HCT116 (cell line): ENCODE data around the gene BBX. TPM values are rescaled to one million over a fixed set of nuclear protein-coding genes. Genes with fewer than 3 reads are reported as not detected.
A peak's percentile ranks its signal among the peaks of the same experiment; 100 is the strongest.

ENCODE experiments used
- ATAC-seq: fragments of 200-7000 bp; cut with Tn5 transposase; 2 replicates; pipeline ENCODE4 v1.9.1; 2020; ENCODE audit warnings: mild to moderate bottlenecking, moderate library complexity
- BruUV-seq: library from RNA; stranded (reverse); fragments of 400-500 nt; replicated peaks from 2 replicates; lab custom pipeline; 2021; lab: Mats Ljungman, UMichigan
- CTCF ChIA-PET: fragments of 300-600 bp; sonication (Branson Sonifier 250); formaldehyde crosslinking; loops from one replicate; lab custom pipeline; 2021; ENCODE audit warnings: antibody characterized with exemption; lab: Charles Lee
- POLR2A ChIA-PET: fragments of 300-600, 350-600 bp; sonication (Branson Sonifier 250); formaldehyde crosslinking; loops from one replicate; lab custom pipeline; 2021; ENCODE audit warnings: antibody characterized with exemption; lab: Charles Lee
- RAD21 ChIA-PET, 2 experiments: fragments of 300-600 bp; sonication (Branson Sonifier 250); formaldehyde crosslinking; loops; one replicate each; lab custom pipeline; 2023; ENCODE audit warnings: low total read pairs in 2 of 2; ENCODE audit not compliant: uncharacterized antibody in 2 of 2, unreplicated experiment in 2 of 2, low non-redundant PET in 1 of 2; lab: Charles Lee
- DNase-seq: peaks from one replicate; pipeline ENCODE4 v3.0.0-alpha.2; 2010; ENCODE audit warnings: low read depth, low spot score
- H2AFZ ChIP-seq: fragments of 200-600 bp; shearing (Covaris generic), sonication (generic); 2 replicates; pipeline ENCODE4 v1.6.1; 2017; ENCODE audit warnings: low read depth, mixed run types, mixed read lengths, antibody characterized with exemption, low read length; ENCODE audit not compliant: poor library complexity, severe bottlenecking
- H3K27ac ChIP-seq: 2 replicates; pipeline ENCODE4 v1.5.1; 2012; ENCODE audit warnings: low read depth, low read length
- H3K27me3 ChIP-seq: fragments of 200-600 bp; sonication (generic); 2 replicates; pipeline ENCODE4 v1.6.1; 2016; ENCODE audit warnings: mixed run types, low read length, mixed read lengths; ENCODE audit not compliant: insufficient read depth
- H3K36me3 ChIP-seq, 2 experiments: fragments of 200-500 bp in 1 of 2; fragments of 200-600 bp in 1 of 2; sonication (Bioruptor generic) in 1 of 2; sonication (generic) in 1 of 2; 2 replicates each; pipeline versions ENCODE4 v1.5.1 to v1.6.1; 2014 to 2016; ENCODE audit warnings: low read length in 2 of 2, inconsistent platforms in 1 of 2, mixed read lengths in 1 of 2, mixed run types in 1 of 2; ENCODE audit not compliant: insufficient read depth in 2 of 2, control insufficient read depth in 1 of 2
- H3K4me1 ChIP-seq, 2 experiments: fragments of 200-600 bp in 1 of 2; sonication (generic) in 1 of 2; 2 replicates each; pipeline versions ENCODE4 v1.5.1 to v1.6.1; 2012 to 2017; ENCODE audit warnings: low read length in 2 of 2, inconsistent platforms in 1 of 2, mild to moderate bottlenecking in 1 of 2, mixed read lengths in 1 of 2, mixed run types in 1 of 2, moderate library complexity in 1 of 2; ENCODE audit not compliant: insufficient read depth in 2 of 2, control insufficient read depth in 1 of 2
- H3K4me2 ChIP-seq: fragments of 200-600 bp; sonication (generic); 2 replicates; pipeline ENCODE4 v1.6.1; 2017; ENCODE audit warnings: mixed run types, low read length, mixed read lengths
- H3K4me3 ChIP-seq, 2 experiments: fragments of 200-600 bp in 1 of 2; sonication (generic) in 1 of 2; replicated peaks in 1 of 2; 2 replicates each; pipeline ENCODE4 v1.5.1; 2011 to 2016; ENCODE audit warnings: low read length in 2 of 2, control low read depth in 1 of 2, low read depth in 1 of 2, mild to moderate bottlenecking in 1 of 2, mixed read lengths in 1 of 2, mixed run types in 1 of 2
- H3K79me2 ChIP-seq: fragments of 200-600 bp; sonication (generic); 2 replicates; pipeline ENCODE4 v1.6.1; 2017; ENCODE audit warnings: mild to moderate bottlenecking, mixed run types, low read length, moderate library complexity, mixed read lengths; ENCODE audit not compliant: insufficient read depth
- H3K9ac ChIP-seq: fragments of 200-600 bp; sonication (generic); 2 replicates; pipeline ENCODE4 v1.6.1; 2016; ENCODE audit warnings: low read length, mixed read lengths
- H3K9me2 ChIP-seq: fragments of 200-600 bp; sonication (generic), shearing (Covaris generic); 2 replicates; pipeline ENCODE4 v1.6.1; 2017; ENCODE audit warnings: mixed run types, mild to moderate bottlenecking, moderate library complexity; ENCODE audit not compliant: insufficient read depth
- H3K9me3 ChIP-seq, 2 experiments: fragments of 200-500 bp in 1 of 2; fragments of 200-600 bp in 1 of 2; sonication (Bioruptor generic) in 1 of 2; sonication (generic) in 1 of 2; 2 replicates each; pipeline ENCODE4 v1.6.1; 2014 to 2017; ENCODE audit warnings: low read length in 2 of 2, mixed read lengths in 2 of 2, inconsistent platforms in 1 of 2, low read depth in 1 of 2, mild to moderate bottlenecking in 1 of 2, mixed run types in 1 of 2, moderate library complexity in 1 of 2; ENCODE audit not compliant: control insufficient read depth in 1 of 2, insufficient read depth in 1 of 2
- H4K20me1 ChIP-seq: fragments of 200-600 bp; sonication (generic), shearing (Covaris generic); 2 replicates; pipeline ENCODE4 v1.6.1; 2017; ENCODE audit warnings: mixed run types, mild to moderate bottlenecking, moderate library complexity; ENCODE audit not compliant: insufficient read depth
- CEBPB ChIP-seq: IDR thresholded peaks from 2 replicates; pipeline ENCODE4 v1.6.1; 2012; ENCODE audit warnings: low read depth
- EGR1 ChIP-seq: IDR thresholded peaks from 2 replicates; pipeline ENCODE4 v1.6.1; 2012; ENCODE audit warnings: low read depth
- ELF1 ChIP-seq: IDR thresholded peaks from 2 replicates; pipeline ENCODE4 v1.6.1; 2012; ENCODE audit warnings: low read depth, borderline replicate concordance
- EZH2phosphoT487 ChIP-seq: fragments of 200-600 bp; IDR thresholded peaks from 2 replicates; pipeline ENCODE4 v1.6.1; 2018; ENCODE audit warnings: antibody characterized with exemption, borderline replicate concordance
- FOSL1 ChIP-seq: IDR thresholded peaks from 2 replicates; pipeline ENCODE4 v1.6.1; 2012; ENCODE audit warnings: low read depth
- JUND ChIP-seq: IDR thresholded peaks from 2 replicates; pipeline ENCODE4 v1.6.1; 2012
- POLR2A ChIP-seq: IDR thresholded peaks from 2 replicates; pipeline ENCODE4 v1.7.0; 2011; ENCODE audit warnings: borderline replicate concordance; ENCODE audit not compliant: insufficient read depth, insufficient read length; ENCODE audit errors: extremely low read depth
- RAD21 ChIP-seq: IDR thresholded peaks from 2 replicates; pipeline ENCODE4 v1.6.1; 2012; ENCODE audit warnings: low read depth, mild to moderate bottlenecking
- SP1 ChIP-seq: IDR thresholded peaks from 2 replicates; pipeline ENCODE4 v1.6.1; 2012; ENCODE audit warnings: low read depth
- YY1 ChIP-seq: IDR thresholded peaks from 2 replicates; pipeline ENCODE4 v1.6.1; 2011; ENCODE audit warnings: low read length, low read depth, moderate library complexity, mild to moderate bottlenecking; ENCODE audit not compliant: insufficient replicate concordance; ENCODE audit errors: extremely low read depth
- ZNF274 ChIP-seq: fragments of 200-500 bp; sonication (Bioruptor generic); IDR thresholded peaks from 2 replicates; pipeline ENCODE4 v1.6.1; 2014; ENCODE audit warnings: mild to moderate bottlenecking, low read depth, low read length, inconsistent platforms
- intact Hi-C: fragments of 100-400 bp; cut with micrococcal nuclease; formaldehyde crosslinking; loops from 2 replicates; pipeline ENCODE4 v1.10.0; 2022
- total RNA-seq: library from RNA; stranded (reverse); gene quantifications from one replicate; pipeline ENCODE4 v1.2.1, GENCODE V29; 2021; ENCODE audit not compliant: unreplicated experiment
- TF ChIP-seq, protein P1 (sequence below): IDR thresholded peaks from 2 replicates; pipeline ENCODE4 v1.6.1; 2012
- TF ChIP-seq, protein P2 (sequence below), 3 experiments: fragments of 200-600 bp in 1 of 3; sonication (generic) in 1 of 3; IDR thresholded peaks in 2 of 3; conservative IDR thresholded peaks in 1 of 3; 2 replicates each; pipeline ENCODE4 v1.5.1; 2012 to 2017; ENCODE audit warnings: low read depth in 2 of 3, low read length in 2 of 3, antibody characterized with exemption in 1 of 3, borderline replicate concordance in 1 of 3, control low read depth in 1 of 3, mild to moderate bottlenecking in 1 of 3, mixed read lengths in 1 of 3, mixed run types in 1 of 3, moderate library complexity in 1 of 3; ENCODE audit not compliant: insufficient read depth in 1 of 3
- TF ChIP-seq, protein P3 (sequence below): IDR thresholded peaks from 2 replicates; pipeline ENCODE4 v1.6.1; 2011; ENCODE audit warnings: mild to moderate bottlenecking, low read length, moderate library complexity; ENCODE audit not compliant: insufficient replicate concordance; ENCODE audit errors: extremely low read depth

Gene BBX
- total RNA-seq, 1 experiment from 2014 or later: 55.6 TPM

DNA sequence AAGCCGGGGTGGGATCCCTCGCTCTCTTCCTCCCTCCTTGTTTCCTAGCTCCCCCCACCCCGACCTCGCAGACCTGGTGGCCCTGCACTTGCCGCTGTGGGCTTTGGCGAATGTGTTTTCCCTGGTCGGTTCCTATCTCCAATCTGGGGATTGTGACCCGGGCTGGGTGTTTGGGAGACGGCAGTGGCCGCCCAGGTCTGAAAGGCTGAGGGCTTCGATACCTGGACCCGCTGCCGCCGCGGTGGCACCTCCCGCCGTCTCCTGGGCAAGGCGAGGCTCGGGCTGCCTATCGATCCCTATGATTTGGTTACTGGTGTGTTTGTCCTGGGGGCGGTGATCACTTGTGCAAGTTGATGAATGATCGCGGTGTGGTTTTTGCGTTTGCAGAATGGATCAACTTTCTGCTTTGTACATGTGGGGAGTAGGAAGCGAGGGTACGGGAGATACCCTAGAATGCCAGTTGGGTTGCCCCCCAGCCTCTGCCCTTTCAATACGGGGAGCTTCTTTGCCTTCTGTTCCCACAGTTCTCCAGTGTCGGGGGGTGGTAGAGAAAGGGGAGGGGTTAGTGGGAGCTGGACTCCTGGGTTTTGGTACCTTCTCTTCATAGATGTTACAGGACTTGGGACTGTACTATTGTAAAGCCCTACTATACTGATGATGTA lies 3.0 kb downstream of the BBX start:
- no peak for TF ChIP-seq POLR2A
- no peak for TF ChIP-seq FOSL1
- TF ChIP-seq, protein P1, sequence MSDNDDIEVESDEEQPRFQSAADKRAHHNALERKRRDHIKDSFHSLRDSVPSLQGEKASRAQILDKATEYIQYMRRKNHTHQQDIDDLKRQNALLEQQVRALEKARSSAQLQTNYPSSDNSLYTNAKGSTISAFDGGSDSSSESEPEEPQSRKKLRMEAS: no peak
- TF ChIP-seq EZH2phosphoT487: no peak
- no peak for TF ChIP-seq RAD21
- TF ChIP-seq, protein P2, sequence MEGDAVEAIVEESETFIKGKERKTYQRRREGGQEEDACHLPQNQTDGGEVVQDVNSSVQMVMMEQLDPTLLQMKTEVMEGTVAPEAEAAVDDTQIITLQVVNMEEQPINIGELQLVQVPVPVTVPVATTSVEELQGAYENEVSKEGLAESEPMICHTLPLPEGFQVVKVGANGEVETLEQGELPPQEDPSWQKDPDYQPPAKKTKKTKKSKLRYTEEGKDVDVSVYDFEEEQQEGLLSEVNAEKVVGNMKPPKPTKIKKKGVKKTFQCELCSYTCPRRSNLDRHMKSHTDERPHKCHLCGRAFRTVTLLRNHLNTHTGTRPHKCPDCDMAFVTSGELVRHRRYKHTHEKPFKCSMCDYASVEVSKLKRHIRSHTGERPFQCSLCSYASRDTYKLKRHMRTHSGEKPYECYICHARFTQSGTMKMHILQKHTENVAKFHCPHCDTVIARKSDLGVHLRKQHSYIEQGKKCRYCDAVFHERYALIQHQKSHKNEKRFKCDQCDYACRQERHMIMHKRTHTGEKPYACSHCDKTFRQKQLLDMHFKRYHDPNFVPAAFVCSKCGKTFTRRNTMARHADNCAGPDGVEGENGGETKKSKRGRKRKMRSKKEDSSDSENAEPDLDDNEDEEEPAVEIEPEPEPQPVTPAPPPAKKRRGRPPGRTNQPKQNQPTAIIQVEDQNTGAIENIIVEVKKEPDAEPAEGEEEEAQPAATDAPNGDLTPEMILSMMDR (IDR thresholded peaks at IDR 0.05 in 2 of 3, conservative IDR thresholded peaks at IDR 0.05 in 1 of 3; ENCODE audit: borderline replicate concordance in 1 of 3, insufficient read depth in 1 of 3, low read depth in 2 of 3, low read length in 2 of 3): no peak
- TF ChIP-seq ELF1: no peak
- TF ChIP-seq CEBPB: no peak
- no peak for TF ChIP-seq JUND
- no peak for TF ChIP-seq ZNF274
- TF ChIP-seq, protein P3, sequence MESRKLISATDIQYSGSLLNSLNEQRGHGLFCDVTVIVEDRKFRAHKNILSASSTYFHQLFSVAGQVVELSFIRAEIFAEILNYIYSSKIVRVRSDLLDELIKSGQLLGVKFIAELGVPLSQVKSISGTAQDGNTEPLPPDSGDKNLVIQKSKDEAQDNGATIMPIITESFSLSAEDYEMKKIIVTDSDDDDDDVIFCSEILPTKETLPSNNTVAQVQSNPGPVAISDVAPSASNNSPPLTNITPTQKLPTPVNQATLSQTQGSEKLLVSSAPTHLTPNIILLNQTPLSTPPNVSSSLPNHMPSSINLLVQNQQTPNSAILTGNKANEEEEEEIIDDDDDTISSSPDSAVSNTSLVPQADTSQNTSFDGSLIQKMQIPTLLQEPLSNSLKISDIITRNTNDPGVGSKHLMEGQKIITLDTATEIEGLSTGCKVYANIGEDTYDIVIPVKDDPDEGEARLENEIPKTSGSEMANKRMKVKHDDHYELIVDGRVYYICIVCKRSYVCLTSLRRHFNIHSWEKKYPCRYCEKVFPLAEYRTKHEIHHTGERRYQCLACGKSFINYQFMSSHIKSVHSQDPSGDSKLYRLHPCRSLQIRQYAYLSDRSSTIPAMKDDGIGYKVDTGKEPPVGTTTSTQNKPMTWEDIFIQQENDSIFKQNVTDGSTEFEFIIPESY: no peak
- no peak for TF ChIP-seq SP1
- TF ChIP-seq EGR1: no peak
- no peak for TF ChIP-seq YY1
- no peaks in the 10 kb centered on the region for H3K9me2 ChIP-seq
- DNase-seq (no peak), ATAC-seq (no peak)
- H3K27ac ChIP-seq: peak overlapping the region; percentile 86
- ChIA-PET RAD21 (no interaction called here), POLR2A (interaction anchor here (1.5 kb wide), 1 partner anchor 10 kb away, joined by 4 read pairs; no protein-coding TSS in a partner anchor), CTCF (no interaction called here)
- no peaks in the 10 kb centered on the region for H3K27me3 ChIP-seq
- H3K9ac ChIP-seq: peak overlapping the region; percentile 77
- peaks cover 3 to 13% of the 10 kb centered on the region in 2 experiments; a peak in 2 of 4 replicates for H3K4me1 ChIP-seq
- no peaks in the 10 kb centered on the region for H4K20me1 ChIP-seq
- H3K4me3 ChIP-seq: peak overlapping the region; percentile 78 to 81
- no peak overlapping the region for H2AFZ ChIP-seq
- BruUV-seq: no TSS peak
- H3K9me3 ChIP-seq: no peaks in the 10 kb centered on the region
- peak overlapping the region; percentile 95 for H3K4me2 ChIP-seq
- H3K36me3 ChIP-seq: no peaks in the 10 kb centered on the region
- intact Hi-C loops: no loop called here
- peaks cover 57% of the 10 kb centered on the region for H3K79me2 ChIP-seq
